Breast epithelium (tissue), 3 donors: Measurements from ENCODE around the gene DNM1.

Experiments
- POLR2A ChIP-seq: fragments of 450-650 bp; IDR thresholded peaks from one replicate; pipeline ENCODE4 v1.6.1; 2016; ENCODE audit warnings: antibody characterized with exemption, mild to moderate bottlenecking, moderate library complexity
- POLR2AphosphoS5 ChIP-seq, 3 donors: sonication (generic); formaldehyde crosslinking; IDR thresholded peaks; one replicate each; pipeline ENCODE4 v1.6.1; 2017; ENCODE audit warnings: antibody characterized with exemption in 3 of 3
- TF ChIP-seq, protein P1 (sequence below), 3 donors: fragments of 450-650 bp; IDR thresholded peaks; one replicate each; pipeline ENCODE4 v1.5.1; 2016 to 2017; ENCODE audit warnings: antibody characterized with exemption in 3 of 3, mild to moderate bottlenecking in 3 of 3, moderate library complexity in 3 of 3

DNA sequence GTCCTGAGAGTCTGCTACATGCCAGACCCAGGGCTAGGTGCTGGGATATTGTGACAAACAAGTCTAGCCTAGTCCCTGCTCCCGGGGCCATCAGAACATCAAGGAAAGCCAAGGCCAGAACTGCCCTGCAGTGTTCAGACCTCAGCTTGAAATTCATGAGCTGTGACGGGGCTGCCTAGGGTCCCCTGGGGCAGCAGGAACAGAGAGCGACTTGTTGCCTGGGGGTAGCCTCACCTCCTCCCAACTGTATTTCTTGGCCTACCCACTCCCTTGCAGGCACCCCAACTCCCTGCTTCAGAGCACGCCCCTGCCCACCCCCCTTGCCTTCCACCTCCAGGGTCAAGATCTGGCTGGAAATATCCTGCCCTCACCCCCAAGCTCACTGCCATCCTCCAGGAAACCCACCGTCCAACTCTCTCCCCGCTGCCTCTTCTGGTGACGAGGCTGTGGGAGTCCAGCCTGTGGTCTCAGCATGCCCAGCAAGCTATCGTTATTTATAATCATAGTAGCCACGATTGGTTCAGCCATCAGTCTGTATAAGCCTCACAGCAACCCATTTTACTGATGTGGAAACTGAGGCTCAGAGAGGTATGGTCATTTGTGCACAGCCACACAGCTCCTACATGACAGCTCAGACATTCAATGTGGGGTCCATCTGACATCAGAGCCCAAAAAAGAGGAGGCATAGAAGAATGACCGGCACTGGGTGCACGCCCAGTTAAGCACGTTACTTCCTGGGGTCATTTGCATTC, 10.7 kb downstream of the DNM1 start:
- TF ChIP-seq, protein P1, sequence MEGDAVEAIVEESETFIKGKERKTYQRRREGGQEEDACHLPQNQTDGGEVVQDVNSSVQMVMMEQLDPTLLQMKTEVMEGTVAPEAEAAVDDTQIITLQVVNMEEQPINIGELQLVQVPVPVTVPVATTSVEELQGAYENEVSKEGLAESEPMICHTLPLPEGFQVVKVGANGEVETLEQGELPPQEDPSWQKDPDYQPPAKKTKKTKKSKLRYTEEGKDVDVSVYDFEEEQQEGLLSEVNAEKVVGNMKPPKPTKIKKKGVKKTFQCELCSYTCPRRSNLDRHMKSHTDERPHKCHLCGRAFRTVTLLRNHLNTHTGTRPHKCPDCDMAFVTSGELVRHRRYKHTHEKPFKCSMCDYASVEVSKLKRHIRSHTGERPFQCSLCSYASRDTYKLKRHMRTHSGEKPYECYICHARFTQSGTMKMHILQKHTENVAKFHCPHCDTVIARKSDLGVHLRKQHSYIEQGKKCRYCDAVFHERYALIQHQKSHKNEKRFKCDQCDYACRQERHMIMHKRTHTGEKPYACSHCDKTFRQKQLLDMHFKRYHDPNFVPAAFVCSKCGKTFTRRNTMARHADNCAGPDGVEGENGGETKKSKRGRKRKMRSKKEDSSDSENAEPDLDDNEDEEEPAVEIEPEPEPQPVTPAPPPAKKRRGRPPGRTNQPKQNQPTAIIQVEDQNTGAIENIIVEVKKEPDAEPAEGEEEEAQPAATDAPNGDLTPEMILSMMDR (IDR thresholded peaks at IDR 0.05) = no peak
- TF ChIP-seq POLR2A (no peak), POLR2AphosphoS5 (IDR thresholded peaks at IDR 0.05) (no peak)
